Endothelial cell of umbilical vein (primary cell): ENCODE data around the gene ZNF385C. TPM values are rescaled to one million over a fixed set of nuclear protein-coding genes. Genes with fewer than 3 reads are reported as not detected.

Experiments used
- BruUV-seq: library from RNA; stranded (reverse); fragments of 400-500 nt; replicated peaks from 2 replicates; lab custom pipeline; 2021; lab: Mats Ljungman, UMichigan
- CTCF ChIA-PET: fragments of 300-600, 350-600 bp; sonication (Branson Sonifier 250); formaldehyde crosslinking; loops from one replicate; lab custom pipeline; 2021; ENCODE audit warnings: antibody characterized with exemption, inconsistent platforms; lab: Charles Lee
- POLR2A ChIA-PET: fragments of 300-600, 350-600 bp; sonication (Branson Sonifier 250); formaldehyde crosslinking; loops from one replicate; lab custom pipeline; 2021; ENCODE audit warnings: antibody characterized with exemption, inconsistent platforms; lab: Charles Lee
- DNase-seq: peaks from one replicate; pipeline ENCODE4 v3.0.0-alpha.2; 2011; ENCODE audit warnings: low read depth, low spot score
- FAIRE-seq: peaks from 2 replicates; lab custom pipeline; 2011; peaks lifted over from hg19 to GRCh38; lab: Jason Lieb, UNC
- H2AFZ ChIP-seq: 2 replicates; pipeline ENCODE4 v1.6.0; 2012; ENCODE audit warnings: low read depth, low read length, control low read depth, inconsistent platforms
- H3K27ac ChIP-seq: 2 replicates; pipeline ENCODE4 v1.5.1; 2011; ENCODE audit warnings: low read depth, mild to moderate bottlenecking, control low read depth, low read length, moderate library complexity; ENCODE audit not compliant: insufficient read depth
- H3K27me3 ChIP-seq, 2 experiments: 2 replicates each; pipeline versions ENCODE4 v1.6.0 to v1.6.1; 2011; ENCODE audit warnings: low read length in 2 of 2, mixed read lengths in 1 of 2; ENCODE audit not compliant: control insufficient read depth in 2 of 2, insufficient read depth in 2 of 2
- H3K36me3 ChIP-seq, 2 experiments: 2 replicates in 1 of 2; 3 replicates in 1 of 2; pipeline ENCODE4 v1.5.1; 2011; ENCODE audit warnings: low read length in 2 of 2, mild to moderate bottlenecking in 1 of 2, moderate library complexity in 1 of 2; ENCODE audit not compliant: control insufficient read depth in 2 of 2, insufficient read depth in 2 of 2; ENCODE audit errors: extremely low read depth in 1 of 2
- H3K4me1 ChIP-seq: 3 replicates; pipeline ENCODE4 v1.5.1; 2011; ENCODE audit warnings: mild to moderate bottlenecking, low read length; ENCODE audit not compliant: control insufficient read depth, insufficient read depth; ENCODE audit errors: extremely low read depth
- H3K4me2 ChIP-seq: 2 replicates; pipeline ENCODE4 v1.6.1; 2011; ENCODE audit warnings: low read length, control low read depth, mixed read lengths; ENCODE audit not compliant: insufficient read depth
- H3K4me3 ChIP-seq, 3 experiments: fragments of 200-600 bp in 1 of 3; sonication (generic), shearing (Covaris generic) in 1 of 3; replicated peaks in 1 of 3; 2 replicates each; pipeline ENCODE4 v1.5.1; 2011 to 2016; ENCODE audit warnings: control low read depth in 3 of 3, low read length in 3 of 3, mild to moderate bottlenecking in 2 of 3, inconsistent platforms in 1 of 3, low read depth in 1 of 3, moderate library complexity in 1 of 3; ENCODE audit not compliant: insufficient read depth in 1 of 3
- H3K79me2 ChIP-seq: 2 replicates; pipeline ENCODE4 v1.6.0; 2012; ENCODE audit warnings: low read length, inconsistent platforms; ENCODE audit not compliant: control insufficient read depth, insufficient read depth
- H3K9ac ChIP-seq: replicated peaks from 2 replicates; pipeline ENCODE3; 2011; ENCODE audit warnings: low read length, control low read depth; ENCODE audit not compliant: insufficient read depth; ENCODE audit errors: extremely low read depth
- H3K9me1 ChIP-seq: replicated peaks from 3 replicates; pipeline ENCODE4 v1.6.0; 2011; ENCODE audit warnings: mild to moderate bottlenecking, low read length; ENCODE audit not compliant: control insufficient read depth, insufficient read depth; ENCODE audit errors: extremely low read depth
- H3K9me3 ChIP-seq: replicated peaks from 2 replicates; pipeline ENCODE4 v1.5.1; 2012; ENCODE audit warnings: low read length, inconsistent platforms; ENCODE audit not compliant: control insufficient read depth, insufficient read depth
- H4K20me1 ChIP-seq: replicated peaks from 2 replicates; pipeline ENCODE3; 2011; ENCODE audit warnings: mild to moderate bottlenecking, low read length; ENCODE audit not compliant: control insufficient read depth, insufficient read depth; ENCODE audit errors: extremely low read depth
- EZH2 ChIP-seq: IDR thresholded peaks from 2 replicates; pipeline ENCODE4 v1.6.1; 2012; ENCODE audit warnings: borderline replicate concordance, low read depth, mild to moderate bottlenecking, moderate library complexity, low read length, inconsistent platforms; ENCODE audit not compliant: severe bottlenecking
- FOS ChIP-seq: IDR thresholded peaks from 2 replicates; pipeline ENCODE4 v1.6.1; 2011; ENCODE audit warnings: mild to moderate bottlenecking, low read length, moderate library complexity, borderline replicate concordance; ENCODE audit not compliant: insufficient read depth
- GATA2 ChIP-seq: IDR thresholded peaks from 2 replicates; pipeline ENCODE4 v1.7.0; 2011; ENCODE audit warnings: low read depth, mild to moderate bottlenecking, moderate library complexity, mixed read lengths, low read length; ENCODE audit not compliant: insufficient read length, insufficient read depth
- JUN ChIP-seq: IDR thresholded peaks from 2 replicates; pipeline ENCODE4 v1.6.1; 2011; ENCODE audit warnings: borderline replicate concordance, low read depth; ENCODE audit not compliant: insufficient read length, insufficient read depth
- MAX ChIP-seq: IDR thresholded peaks from 2 replicates; pipeline ENCODE4 v1.6.1; 2011; ENCODE audit not compliant: insufficient read depth, insufficient read length
- MYC ChIP-seq: IDR thresholded peaks from one replicate; pipeline ENCODE4 v1.6.1; 2011; ENCODE audit warnings: mild to moderate bottlenecking, low read depth, low read length
- POLR2A ChIP-seq: IDR thresholded peaks from 2 replicates; pipeline ENCODE4 v1.6.1; 2012; ENCODE audit warnings: low read depth, mild to moderate bottlenecking, control low read depth, low read length
- POLR2AphosphoS5 ChIP-seq: IDR thresholded peaks from 2 replicates; pipeline ENCODE4 v1.6.1; 2012; ENCODE audit warnings: low read depth, mild to moderate bottlenecking, control low read depth, low read length, moderate library complexity; ENCODE audit not compliant: insufficient read depth
- dilution Hi-C: fragments of 300-500 bp; cut with MboI; formaldehyde crosslinking; loops from one replicate; pipeline ENCODE4 v1.15.0; 2019; ENCODE audit warnings: low sequenced_read_pairs; ENCODE audit not compliant: extremely low pct_ligation_motif_present
- intact Hi-C: fragments of 100-400 bp; cut with micrococcal nuclease; formaldehyde crosslinking; loops from one replicate; pipeline ENCODE4 v1.10.0; 2022
- polyA plus RNA-seq, 4 experiments: library from polyadenylated mRNA; depleted of rRNA in 3 of 4; stranded (reverse) in 3 of 4; unstranded in 1 of 4; fragments of >200 nt; gene quantifications; 2 replicates each; pipeline versions ENCODE4 v1.2.1 to v1.2.3, GENCODE V29; 2011 to 2012; ENCODE audit warnings: missing spikeins in 1 of 4
- total RNA-seq: library from RNA; stranded (reverse); gene quantifications from 2 replicates; pipeline ENCODE4 v1.2.3, GENCODE V29; 2021
- TF ChIP-seq, protein P1 (sequence below), 2 donors: IDR thresholded peaks; 1 replicate in 1 of 2; 2 replicates in 1 of 2; pipeline ENCODE4 v1.5.1; 2011; ENCODE audit warnings: low read length in 2 of 2, mild to moderate bottlenecking in 2 of 2, moderate library complexity in 2 of 2, control low read depth in 1 of 2, inconsistent platforms in 1 of 2, low read depth in 1 of 2; ENCODE audit not compliant: insufficient read depth in 1 of 2; ENCODE audit errors: extremely low read depth in 1 of 2

Gene ZNF385C
- total and polyA plus RNA-seq, 2 donors (not counting 3 experiments of a cell fraction or from before 2014, with no cell fraction given) = 0.07 TPM; not detected in 1

DNA sequence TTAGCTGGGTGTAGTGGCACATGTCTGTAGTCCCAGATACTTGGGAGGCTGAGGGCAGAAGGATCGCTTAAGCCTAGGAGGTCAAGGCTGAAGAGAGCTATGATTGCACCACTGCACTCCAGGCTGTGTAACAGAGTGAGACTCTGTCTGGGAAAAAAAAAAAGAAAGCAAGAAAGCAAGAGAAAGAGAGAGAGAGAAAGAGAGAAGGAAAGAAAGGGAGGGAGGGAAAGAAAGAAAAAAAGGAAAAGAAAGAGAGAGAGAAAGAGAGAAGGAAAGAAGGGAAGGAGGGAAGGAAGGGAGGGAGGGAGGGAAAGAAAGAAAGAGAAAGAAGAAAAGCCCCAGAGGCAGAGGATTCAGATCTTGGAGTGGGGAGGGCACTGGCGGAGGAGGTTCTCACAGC lies 7.7 kb upstream of the ZNF385C start:
- H3K9me3 ChIP-seq = no peaks in the 10 kb centered on the region
- peaks cover 2% of the 10 kb centered on the region for H3K4me1 ChIP-seq
- ChIA-PET POLR2A (no interaction called here), CTCF (interaction anchor here (1.4 kb wide), 1 partner anchor 143 kb away, joined by 5 read pairs; no protein-coding TSS in a partner anchor)
- no peaks in the 10 kb centered on the region for H3K36me3 ChIP-seq
- no TSS peak for BruUV-seq
- no peak overlapping the region for H3K4me3 ChIP-seq
- H3K4me2 ChIP-seq = no peak overlapping the region
- H2AFZ ChIP-seq = no peak overlapping the region
- no peaks in the 10 kb centered on the region for H4K20me1 ChIP-seq
- no peaks in the 10 kb centered on the region for H3K79me2 ChIP-seq
- no peaks in the 10 kb centered on the region for H3K9me1 ChIP-seq
- no peaks in the 10 kb centered on the region for H3K27me3 ChIP-seq
- DNase-seq (no peak), FAIRE-seq (no peak)
- H3K27ac ChIP-seq = no peak overlapping the region
- intact Hi-C loops (no loop called here), dilution Hi-C loops (loop anchor here (25.0 kb wide), 1 partner anchor 144 kb away; the partner anchor contains the start of gene CNP)
- TF ChIP-seq MYC = no peak
- no peak for TF ChIP-seq GATA2
- no peak for TF ChIP-seq FOS
- TF ChIP-seq POLR2A = no peak
- TF ChIP-seq MAX = no peak
- no peak for TF ChIP-seq JUN
- no peak for TF ChIP-seq POLR2AphosphoS5
- no peak for TF ChIP-seq EZH2
- H3K9ac ChIP-seq = no peak overlapping the region

DNA sequence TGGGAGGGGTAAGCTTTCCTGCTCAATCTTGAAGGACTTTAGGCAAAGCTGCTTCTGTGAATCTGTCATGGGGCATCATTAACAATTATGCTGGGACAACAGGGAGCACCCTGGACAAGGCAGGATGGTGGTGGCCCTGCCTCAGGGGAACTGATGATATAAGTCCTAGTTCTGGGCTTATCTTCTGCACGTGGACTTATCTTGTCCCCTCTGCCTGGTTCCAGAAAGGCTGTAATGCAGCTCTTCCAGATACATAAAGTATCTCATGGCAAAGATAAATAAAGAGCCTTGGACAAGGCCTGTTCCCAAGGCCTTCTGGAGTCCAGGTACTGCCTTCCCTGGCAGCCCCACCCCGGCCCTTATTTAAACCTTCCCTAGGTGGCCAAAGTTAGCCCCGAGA lies 6.0 kb upstream of the ZNF385C start:
- Histone ChIP-seq H3K4me1 (peaks cover 2% of the 10 kb centered on the region), H3K9me1 (no peaks in the 10 kb centered on the region), H3K4me2 (no peak overlapping the region), H3K27me3 (no peaks in the 10 kb centered on the region), H2AFZ (no peak overlapping the region), H3K4me3 (no peak overlapping the region), H3K36me3 (no peaks in the 10 kb centered on the region), H3K9me3 (no peaks in the 10 kb centered on the region), H4K20me1 (no peaks in the 10 kb centered on the region), H3K27ac (no peak overlapping the region), H3K79me2 (no peaks in the 10 kb centered on the region), H3K9ac (no peak overlapping the region)
- dilution Hi-C loops = loop anchor here (25.0 kb wide), 1 partner anchor 142 kb away; the partner anchor contains the start of gene CNP
- ChIA-PET CTCF (interaction anchor here (1.2 to 2.2 kb wide), 4 partner anchors 13 to 141 kb away, joined by 4 to 6 read pairs (median 5); no protein-coding TSS in a partner anchor), POLR2A (interaction anchor here (1.0 kb wide), 1 partner anchor 8 kb away, joined by 4 read pairs; the partner anchor contains the start of gene DHX58)
- TF ChIP-seq, protein P1, sequence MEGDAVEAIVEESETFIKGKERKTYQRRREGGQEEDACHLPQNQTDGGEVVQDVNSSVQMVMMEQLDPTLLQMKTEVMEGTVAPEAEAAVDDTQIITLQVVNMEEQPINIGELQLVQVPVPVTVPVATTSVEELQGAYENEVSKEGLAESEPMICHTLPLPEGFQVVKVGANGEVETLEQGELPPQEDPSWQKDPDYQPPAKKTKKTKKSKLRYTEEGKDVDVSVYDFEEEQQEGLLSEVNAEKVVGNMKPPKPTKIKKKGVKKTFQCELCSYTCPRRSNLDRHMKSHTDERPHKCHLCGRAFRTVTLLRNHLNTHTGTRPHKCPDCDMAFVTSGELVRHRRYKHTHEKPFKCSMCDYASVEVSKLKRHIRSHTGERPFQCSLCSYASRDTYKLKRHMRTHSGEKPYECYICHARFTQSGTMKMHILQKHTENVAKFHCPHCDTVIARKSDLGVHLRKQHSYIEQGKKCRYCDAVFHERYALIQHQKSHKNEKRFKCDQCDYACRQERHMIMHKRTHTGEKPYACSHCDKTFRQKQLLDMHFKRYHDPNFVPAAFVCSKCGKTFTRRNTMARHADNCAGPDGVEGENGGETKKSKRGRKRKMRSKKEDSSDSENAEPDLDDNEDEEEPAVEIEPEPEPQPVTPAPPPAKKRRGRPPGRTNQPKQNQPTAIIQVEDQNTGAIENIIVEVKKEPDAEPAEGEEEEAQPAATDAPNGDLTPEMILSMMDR (IDR thresholded peaks at IDR 0.05; ENCODE audit: extremely low read depth in 1 of 2, insufficient read depth in 1 of 2, low read depth in 1 of 2, low read length in 2 of 2) = no peak
- TF ChIP-seq MYC = no peak
- TF ChIP-seq FOS = no peak
- TF ChIP-seq POLR2AphosphoS5 = no peak
- no peak for TF ChIP-seq JUN
- TF ChIP-seq POLR2A = no peak
- no peak for TF ChIP-seq EZH2
- TF ChIP-seq GATA2 = no peak
- TF ChIP-seq MAX = no peak
- DNase-seq (no peak), FAIRE-seq (no peak)
- intact Hi-C loops = no loop called here
- BruUV-seq = no TSS peak
